Tibial nerve (tissue), 4 donors: ENCODE measurements around the gene ZMYND12. TPM values are rescaled to one million over a fixed set of nuclear protein-coding genes. Genes with fewer than 3 reads are reported as not detected.

Experiments
- DNase-seq, 2 donors: peaks; one replicate each; pipeline ENCODE4 v3.0.0-alpha.2; 2019; ENCODE audit warnings: low spot score in 2 of 2
- H3K27ac ChIP-seq, 4 donors: fragments of 200-600 bp; sonication (generic) in 3 of 4; one replicate each; pipeline ENCODE4 v1.5.1; 2017 to 2019; ENCODE audit warnings: mild to moderate bottlenecking in 1 of 4
- H3K27me3 ChIP-seq, 2 donors: fragments of 200-600 bp; sonication (generic) in 1 of 2; one replicate each; pipeline versions ENCODE4 v1.5.1 to v1.6.0; 2017 to 2019
- H3K36me3 ChIP-seq, 3 donors: fragments of 200-600 bp; sonication (generic); one replicate each; pipeline ENCODE4 v1.5.1; 2018 to 2019
- H3K4me1 ChIP-seq, 4 donors: fragments of 200-600 bp; sonication (generic) in 3 of 4; one replicate each; pipeline ENCODE4 v1.5.1; 2017 to 2019
- H3K4me3 ChIP-seq, 4 donors: fragments of 200-600 bp; sonication (generic) in 3 of 4; one replicate each; pipeline ENCODE4 v1.5.1; 2017 to 2019; ENCODE audit warnings: mild to moderate bottlenecking in 1 of 4, moderate library complexity in 1 of 4
- H3K9me3 ChIP-seq, 4 donors: fragments of 200-600 bp; sonication (generic) in 3 of 4; one replicate each; pipeline ENCODE4 v1.5.1; 2017 to 2019
- EP300 ChIP-seq, 2 donors: sonication (generic); formaldehyde crosslinking; IDR thresholded peaks; one replicate each; pipeline ENCODE4 v1.6.1; 2017; ENCODE audit warnings: antibody characterized with exemption in 2 of 2, mild to moderate bottlenecking in 1 of 2
- POLR2A ChIP-seq, 2 donors: fragments of 450-650 bp; IDR thresholded peaks; one replicate each; pipeline ENCODE4 v1.6.1; 2017; ENCODE audit warnings: antibody characterized with exemption in 2 of 2, mild to moderate bottlenecking in 2 of 2, moderate library complexity in 2 of 2
- WGBS, 2 donors: methylation state at CpG; one replicate each; pipeline ENCODE4 v1.1.5; 2018; 5-methylcytosine and 5-hydroxymethylcytosine counted together
- total RNA-seq, 4 donors: library from RNA; depleted of rRNA; stranded (reverse); fragments of >200 nt; gene quantifications; one replicate each; pipeline ENCODE4 v1.1.0, GENCODE V29; 2016
- TF ChIP-seq, protein P1 (sequence below), 5 experiments: fragments of 200-600 bp in 3 of 5; fragments of 450-650 bp in 2 of 5; sonication (generic) in 3 of 5; IDR thresholded peaks; one replicate each; pipeline ENCODE4 v1.5.1; 2016 to 2019; ENCODE audit warnings: antibody characterized with exemption in 5 of 5, mild to moderate bottlenecking in 3 of 5, moderate library complexity in 2 of 5

ZMYND12 gene
- total RNA-seq, 4 donors from 2014 or later, result 0.42 to 2.9 (median 1.3) TPM; not detected in 1

DNA sequence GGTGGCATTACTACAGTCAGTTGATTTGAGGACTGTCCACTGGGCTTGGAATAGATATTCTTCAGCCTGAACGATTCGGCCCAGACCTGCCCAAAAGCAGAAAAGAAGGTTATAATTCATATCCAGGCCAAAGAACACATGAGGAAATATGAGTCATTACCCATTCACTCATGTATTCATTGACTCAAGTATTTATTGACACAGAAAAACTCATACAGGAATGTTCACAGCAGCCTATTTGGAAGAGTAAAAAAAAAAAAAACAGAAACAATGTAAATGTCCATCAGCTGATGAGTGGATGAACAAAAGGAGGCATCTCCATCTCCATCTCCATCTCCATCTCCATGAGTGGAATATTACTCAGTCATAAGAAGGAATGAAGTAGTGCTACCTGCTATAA, 15.9 kb downstream of the ZMYND12 start:
- 54 to 55% methylated on average over 2 of the region's 2 CpGs for WGBS, 2 donors
- no peak for TF ChIP-seq EP300 (IDR thresholded peaks at IDR 0.05)
- TF ChIP-seq, protein P1, sequence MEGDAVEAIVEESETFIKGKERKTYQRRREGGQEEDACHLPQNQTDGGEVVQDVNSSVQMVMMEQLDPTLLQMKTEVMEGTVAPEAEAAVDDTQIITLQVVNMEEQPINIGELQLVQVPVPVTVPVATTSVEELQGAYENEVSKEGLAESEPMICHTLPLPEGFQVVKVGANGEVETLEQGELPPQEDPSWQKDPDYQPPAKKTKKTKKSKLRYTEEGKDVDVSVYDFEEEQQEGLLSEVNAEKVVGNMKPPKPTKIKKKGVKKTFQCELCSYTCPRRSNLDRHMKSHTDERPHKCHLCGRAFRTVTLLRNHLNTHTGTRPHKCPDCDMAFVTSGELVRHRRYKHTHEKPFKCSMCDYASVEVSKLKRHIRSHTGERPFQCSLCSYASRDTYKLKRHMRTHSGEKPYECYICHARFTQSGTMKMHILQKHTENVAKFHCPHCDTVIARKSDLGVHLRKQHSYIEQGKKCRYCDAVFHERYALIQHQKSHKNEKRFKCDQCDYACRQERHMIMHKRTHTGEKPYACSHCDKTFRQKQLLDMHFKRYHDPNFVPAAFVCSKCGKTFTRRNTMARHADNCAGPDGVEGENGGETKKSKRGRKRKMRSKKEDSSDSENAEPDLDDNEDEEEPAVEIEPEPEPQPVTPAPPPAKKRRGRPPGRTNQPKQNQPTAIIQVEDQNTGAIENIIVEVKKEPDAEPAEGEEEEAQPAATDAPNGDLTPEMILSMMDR (IDR thresholded peaks at IDR 0.05), result no peak
- no peak for TF ChIP-seq POLR2A (IDR thresholded peaks at IDR 0.05)

DNA sequence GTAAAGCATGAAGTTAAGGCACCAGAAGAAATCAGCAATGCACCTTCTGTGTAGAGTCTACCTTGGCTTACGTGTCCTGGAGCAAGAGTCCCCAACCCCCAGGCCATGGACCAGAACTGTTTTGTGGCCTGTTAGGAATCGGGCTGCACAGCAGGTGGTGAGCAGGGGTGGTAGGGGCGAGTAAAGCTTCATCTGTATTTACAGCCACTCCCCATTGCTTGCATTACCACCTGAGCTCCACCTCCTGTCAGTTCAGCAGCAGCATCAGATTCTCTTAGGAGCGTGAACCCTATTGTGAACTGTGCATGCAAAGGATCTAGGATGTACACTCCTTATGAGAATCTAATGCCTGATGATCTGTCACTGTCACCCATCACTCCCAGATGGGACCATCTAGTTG, 21.5 kb downstream of the ZMYND12 start:
- no peaks in the 10 kb centered on the region for H3K9me3 ChIP-seq
- no peaks in the 10 kb centered on the region for H3K27me3 ChIP-seq
- TF ChIP-seq, protein P1 (IDR thresholded peaks at IDR 0.05), result no peak
- TF ChIP-seq EP300 (IDR thresholded peaks at IDR 0.05) (no peak), POLR2A (IDR thresholded peaks at IDR 0.05) (no peak)
- no peaks in the 10 kb centered on the region for H3K4me1 ChIP-seq
- WGBS, 2 donors, result 88 to 96% methylated on average over 4 of the region's 4 CpGs
- no peak overlapping the region for H3K4me3 ChIP-seq
- H3K27ac ChIP-seq, result no peak overlapping the region
- peaks cover 0 to 8% (median 0%) of the 10 kb centered on the region in 3 donors for H3K36me3 ChIP-seq
- no peak for DNase-seq

More for the DNA sequence above, 15.9 kb downstream of the ZMYND12 start:
- DNase-seq, result no peak
- Histone ChIP-seq H3K4me3 (no peak overlapping the region), H3K9me3 (no peaks in the 10 kb centered on the region), H3K27me3 (no peaks in the 10 kb centered on the region), H3K4me1 (no peaks in the 10 kb centered on the region), H3K27ac (no peak overlapping the region), H3K36me3 (peaks cover 0 to 4% (median 0%) of the 10 kb centered on the region in 3 donors)

- H3K4me1 ChIP-seq, result no peaks in the 10 kb centered on the region
- H3K27me3 ChIP-seq, result no peaks in the 10 kb centered on the region
- TF ChIP-seq, protein P1 (IDR thresholded peaks at IDR 0.05), result no peak
- TF ChIP-seq EP300 (IDR thresholded peaks at IDR 0.05), result no peak
- TF ChIP-seq POLR2A (IDR thresholded peaks at IDR 0.05), result no peak
- H3K4me3 ChIP-seq, result no peak overlapping the region
- peaks cover 0 to 8% (median 0%) of the 10 kb centered on the region in 3 donors for H3K36me3 ChIP-seq
- 66 to 68% methylated on average over 6 of the region's 6 CpGs for WGBS, 2 donors
- no peaks in the 10 kb centered on the region for H3K9me3 ChIP-seq
- no peak overlapping the region for H3K27ac ChIP-seq
- no peak for DNase-seq
Observed at GRCh38 chr1:42433369-42433768, 22.5 kb downstream of the ZMYND12 start.

DNA sequence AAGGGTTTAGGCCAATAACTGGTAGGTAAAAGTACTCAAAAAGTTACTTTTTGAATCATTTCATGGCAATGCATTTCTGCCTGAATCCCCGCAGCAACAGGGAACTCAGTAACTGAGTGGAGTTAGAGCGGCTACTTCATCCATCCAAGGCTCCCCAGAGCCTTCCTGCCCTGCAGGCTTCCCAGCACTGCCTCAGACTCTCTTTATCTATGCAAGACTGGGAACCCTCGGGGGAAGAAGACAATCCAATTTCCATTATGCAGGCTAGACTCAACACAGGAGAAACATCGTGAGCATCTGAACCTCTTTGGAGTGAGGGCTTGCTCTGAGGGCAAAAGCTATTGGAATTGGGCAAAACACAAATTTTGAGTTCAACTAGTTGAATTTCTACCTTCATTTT, 23.1 kb downstream of the ZMYND12 start:
- Histone ChIP-seq H3K27ac (no peak overlapping the region), H3K9me3 (no peaks in the 10 kb centered on the region), H3K27me3 (no peaks in the 10 kb centered on the region), H3K4me3 (no peak overlapping the region), H3K36me3 (peaks cover 0 to 8% (median 0%) of the 10 kb centered on the region in 3 donors), H3K4me1 (no peaks in the 10 kb centered on the region)
- no peak for DNase-seq
- TF ChIP-seq EP300 (IDR thresholded peaks at IDR 0.05) (no peak), POLR2A (IDR thresholded peaks at IDR 0.05) (no peak)
- TF ChIP-seq, protein P1 (IDR thresholded peaks at IDR 0.05), result no peak
- WGBS, 2 donors, result 70 to 79% methylated on average over 4 of the region's 4 CpGs

GRCh38 chr1:42431514-42431913, 24.3 kb downstream of the ZMYND12 start:
- Histone ChIP-seq H3K27me3 (no peaks in the 10 kb centered on the region), H3K4me3 (no peak overlapping the region), H3K4me1 (no peaks in the 10 kb centered on the region), H3K27ac (no peak overlapping the region), H3K36me3 (peaks cover 0 to 8% (median 0%) of the 10 kb centered on the region in 3 donors), H3K9me3 (no peaks in the 10 kb centered on the region)
- no peak for DNase-seq
- TF ChIP-seq POLR2A (IDR thresholded peaks at IDR 0.05) (no peak), EP300 (IDR thresholded peaks at IDR 0.05) (no peak)
- TF ChIP-seq, protein P1 (IDR thresholded peaks at IDR 0.05), result no peak
- WGBS, 2 donors, result 76 to 87% methylated on average over 3 of the region's 3 CpGs
